Endothelial cell (in vitro differentiated cells): ENCODE data around the gene EPC2. TPM values are rescaled to one million over a fixed set of nuclear protein-coding genes. Genes with fewer than 3 reads are reported as not detected.

Experiments used
- DNase-seq: peaks from one replicate; pipeline ENCODE4 v3.0.0; 2021; ENCODE audit warnings: low spot score
- H3K27ac Mint-ChIP-seq: one replicate; pipeline ENCODE4 v1.8.0; 2021; ENCODE audit warnings: mixed read lengths, inconsistent platforms; ENCODE audit not compliant: unreplicated experiment
- H3K27me3 Mint-ChIP-seq: one replicate; pipeline ENCODE4 v1.8.0; 2021; ENCODE audit warnings: mild to moderate bottlenecking, moderate library complexity, mixed read lengths, inconsistent platforms; ENCODE audit not compliant: unreplicated experiment
- H3K36me3 Mint-ChIP-seq: one replicate; pipeline ENCODE4 v1.8.0; 2021; ENCODE audit warnings: mild to moderate bottlenecking, low read depth, mixed read lengths, inconsistent platforms; ENCODE audit not compliant: unreplicated experiment
- H3K4me1 Mint-ChIP-seq: one replicate; pipeline ENCODE4 v1.8.0; 2021; ENCODE audit warnings: mild to moderate bottlenecking, mixed read lengths, inconsistent platforms; ENCODE audit not compliant: unreplicated experiment
- H3K4me3 Mint-ChIP-seq: one replicate; pipeline ENCODE4 v1.8.0; 2021; ENCODE audit warnings: mild to moderate bottlenecking, mixed read lengths, inconsistent platforms; ENCODE audit not compliant: unreplicated experiment
- H3K9me3 Mint-ChIP-seq: one replicate; pipeline ENCODE4 v1.8.0; 2021; ENCODE audit warnings: mixed read lengths, inconsistent platforms; ENCODE audit not compliant: unreplicated experiment
- total RNA-seq: library from RNA; stranded (reverse); fragmentation: NEBNext Ultra II Directional; extraction: Animal tissue kit (Norgen Biotek cat#: 25700); gene quantifications from one replicate; pipeline ENCODE4 v1.2.1, GENCODE V29; 2021; ENCODE audit not compliant: unreplicated experiment
- TF ChIP-seq, protein P1 (sequence below): fragments of 200-600 bp; sonication (generic); IDR thresholded peaks from one replicate; pipeline ENCODE4 v1.5.0; 2021; ENCODE audit warnings: antibody characterized with exemption; ENCODE audit not compliant: unreplicated experiment

EPC2 gene
- total RNA-seq, 1 donor from 2014 or later: 31.4 TPM

DNA sequence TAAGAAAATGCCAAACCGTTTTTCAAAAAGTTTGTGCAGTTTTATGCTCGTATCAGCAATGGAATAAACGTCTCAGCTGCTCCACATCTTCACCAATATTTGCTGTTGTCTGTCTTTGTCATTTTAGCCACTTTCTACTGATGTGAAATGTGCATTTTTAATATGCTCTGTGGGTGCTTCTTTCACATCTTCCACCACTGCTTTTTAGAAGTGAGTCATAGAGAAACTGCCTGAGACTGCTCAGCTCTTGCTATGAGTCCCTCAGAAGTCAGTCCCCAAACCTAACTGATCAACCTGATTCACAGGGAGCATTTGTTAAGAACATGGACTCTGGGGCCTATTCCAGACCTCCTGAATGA is 41.0 kb upstream of the EPC2 start:
- Mint-ChIP-seq H3K36me3 (no peaks in the 10 kb centered on the region), H3K27me3 (peaks cover 5% of the 10 kb centered on the region), H3K27ac (no peak overlapping the region), H3K4me3 (no peak overlapping the region), H3K4me1 (no peaks in the 10 kb centered on the region), H3K9me3 (no peaks in the 10 kb centered on the region)
- TF ChIP-seq, protein P1, sequence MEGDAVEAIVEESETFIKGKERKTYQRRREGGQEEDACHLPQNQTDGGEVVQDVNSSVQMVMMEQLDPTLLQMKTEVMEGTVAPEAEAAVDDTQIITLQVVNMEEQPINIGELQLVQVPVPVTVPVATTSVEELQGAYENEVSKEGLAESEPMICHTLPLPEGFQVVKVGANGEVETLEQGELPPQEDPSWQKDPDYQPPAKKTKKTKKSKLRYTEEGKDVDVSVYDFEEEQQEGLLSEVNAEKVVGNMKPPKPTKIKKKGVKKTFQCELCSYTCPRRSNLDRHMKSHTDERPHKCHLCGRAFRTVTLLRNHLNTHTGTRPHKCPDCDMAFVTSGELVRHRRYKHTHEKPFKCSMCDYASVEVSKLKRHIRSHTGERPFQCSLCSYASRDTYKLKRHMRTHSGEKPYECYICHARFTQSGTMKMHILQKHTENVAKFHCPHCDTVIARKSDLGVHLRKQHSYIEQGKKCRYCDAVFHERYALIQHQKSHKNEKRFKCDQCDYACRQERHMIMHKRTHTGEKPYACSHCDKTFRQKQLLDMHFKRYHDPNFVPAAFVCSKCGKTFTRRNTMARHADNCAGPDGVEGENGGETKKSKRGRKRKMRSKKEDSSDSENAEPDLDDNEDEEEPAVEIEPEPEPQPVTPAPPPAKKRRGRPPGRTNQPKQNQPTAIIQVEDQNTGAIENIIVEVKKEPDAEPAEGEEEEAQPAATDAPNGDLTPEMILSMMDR: no peak
- no peak for DNase-seq

DNA sequence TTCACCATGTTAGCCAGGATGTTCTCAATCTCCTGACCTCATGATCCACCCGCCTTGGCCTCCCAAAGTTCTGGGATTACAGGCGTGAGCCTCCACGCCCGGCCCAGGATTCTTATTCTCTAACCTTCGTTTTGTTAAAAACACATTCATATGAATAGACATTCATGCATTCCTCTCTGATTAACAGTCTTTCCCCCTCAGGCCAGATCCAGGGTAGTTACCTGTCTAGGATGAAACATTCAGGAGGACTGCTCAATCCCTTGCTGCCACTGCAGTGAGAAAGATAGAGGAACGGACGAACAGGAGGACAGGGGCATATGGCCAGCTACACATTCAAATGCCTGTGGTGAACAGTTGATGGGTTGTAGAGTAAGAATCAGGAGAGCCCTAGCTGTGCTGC is 39.6 kb upstream of the EPC2 start:
- no peaks in the 10 kb centered on the region for H3K9me3 Mint-ChIP-seq
- H3K4me1 Mint-ChIP-seq: no peaks in the 10 kb centered on the region
- peaks cover 7% of the 10 kb centered on the region for H3K27me3 Mint-ChIP-seq
- no peak overlapping the region for H3K4me3 Mint-ChIP-seq
- no peak overlapping the region for H3K27ac Mint-ChIP-seq
- TF ChIP-seq, protein P1: no peak
- DNase-seq: no peak
- no peaks in the 10 kb centered on the region for H3K36me3 Mint-ChIP-seq

DNA sequence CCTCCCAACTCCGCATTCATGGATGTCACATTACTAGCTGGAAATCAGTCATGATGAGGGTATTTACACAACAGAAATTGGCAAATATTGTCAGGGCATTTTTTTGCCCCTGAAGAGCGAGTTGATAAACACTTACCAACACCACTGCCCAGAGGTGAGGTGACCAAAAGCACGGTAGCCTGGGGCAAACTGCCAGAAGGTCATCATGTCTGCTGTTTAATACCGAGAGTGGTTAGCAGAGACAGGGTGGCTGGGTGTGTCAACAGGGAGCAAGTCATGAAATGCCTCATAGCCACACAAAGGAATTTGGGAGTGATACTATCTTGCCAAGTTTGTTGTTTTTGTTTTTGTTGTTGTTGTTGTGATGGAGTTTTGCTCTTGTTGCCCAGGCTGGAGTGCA is 37.0 kb upstream of the EPC2 start:
- TF ChIP-seq, protein P1: no peak
- H3K4me1 Mint-ChIP-seq: no peaks in the 10 kb centered on the region
- no peaks in the 10 kb centered on the region for H3K36me3 Mint-ChIP-seq

DNA sequence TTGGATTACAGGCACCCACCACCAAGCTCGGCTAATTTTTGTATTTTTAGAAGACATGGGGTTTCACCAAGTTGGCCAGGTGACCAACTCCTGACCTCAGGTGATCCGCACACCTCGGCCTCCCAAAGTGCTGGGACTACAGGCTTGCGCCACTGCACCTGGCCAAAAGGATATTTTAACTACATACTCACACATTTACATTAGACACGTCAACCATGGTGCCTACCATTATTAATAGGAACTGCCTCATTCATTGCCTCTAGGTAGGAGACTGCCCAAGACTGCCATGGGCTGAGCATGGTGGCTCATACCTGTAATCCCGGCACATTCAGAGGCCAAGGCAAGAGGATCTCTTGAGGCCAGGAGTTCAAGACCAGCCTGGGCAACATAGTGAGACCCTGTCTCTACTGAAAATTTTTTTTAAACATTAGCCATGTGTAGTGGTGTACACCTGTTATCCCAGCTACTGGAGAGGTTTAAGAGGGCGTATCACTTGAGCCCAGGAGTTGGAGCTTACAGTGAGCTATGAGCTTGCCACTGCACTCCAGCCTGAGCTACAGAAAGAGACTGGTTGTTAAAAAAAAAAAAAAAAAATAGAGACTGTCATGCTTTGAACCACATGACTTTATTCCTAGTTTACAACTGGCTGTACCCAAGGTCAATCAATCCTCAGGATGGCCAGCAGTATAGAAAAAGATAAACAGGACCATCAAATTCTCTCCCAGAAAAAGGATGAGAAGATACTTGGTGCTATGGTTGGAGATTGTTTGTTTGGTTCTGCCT is 31.1 kb upstream of the EPC2 start:
- TF ChIP-seq, protein P1: no peak
- Mint-ChIP-seq H3K27ac (no peak overlapping the region), H3K4me3 (no peak overlapping the region), H3K27me3 (peaks cover 1% of the 10 kb centered on the region), H3K9me3 (no peaks in the 10 kb centered on the region), H3K36me3 (no peaks in the 10 kb centered on the region), H3K4me1 (peaks cover 23% of the 10 kb centered on the region)
- DNase-seq: no peak

More for the DNA sequence above, 37.0 kb upstream of the EPC2 start:
- no peak overlapping the region for H3K4me3 Mint-ChIP-seq
- DNase-seq: no peak
- no peaks in the 10 kb centered on the region for H3K9me3 Mint-ChIP-seq
- peaks cover 7% of the 10 kb centered on the region for H3K27me3 Mint-ChIP-seq
- H3K27ac Mint-ChIP-seq: no peak overlapping the region

DNA sequence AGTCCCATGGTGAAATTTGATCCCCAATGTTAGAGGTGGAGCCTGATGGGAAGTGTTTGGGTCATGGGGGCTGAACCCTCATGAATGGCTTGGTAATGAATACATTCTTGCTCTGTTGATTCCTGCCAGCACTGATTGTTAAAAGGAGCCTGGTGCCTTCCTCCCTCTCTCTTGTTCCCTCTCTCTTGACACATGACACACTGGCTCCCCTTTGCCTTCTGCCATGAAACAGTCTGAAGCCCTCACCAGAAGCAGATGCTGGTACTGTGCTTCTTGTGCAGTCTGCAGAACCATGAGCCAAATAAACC is 30.6 kb upstream of the EPC2 start:
- no peak overlapping the region for H3K4me3 Mint-ChIP-seq
- TF ChIP-seq, protein P1: no peak
- H3K4me1 Mint-ChIP-seq: peaks cover 23% of the 10 kb centered on the region
- H3K27me3 Mint-ChIP-seq: no peaks in the 10 kb centered on the region
- H3K9me3 Mint-ChIP-seq: no peaks in the 10 kb centered on the region
- no peak for DNase-seq
- H3K27ac Mint-ChIP-seq: peak overlapping the region; percentile 4
- no peaks in the 10 kb centered on the region for H3K36me3 Mint-ChIP-seq
